ENCODE measurements around the gene CDADC1.

CDADC1 gene

DNA sequence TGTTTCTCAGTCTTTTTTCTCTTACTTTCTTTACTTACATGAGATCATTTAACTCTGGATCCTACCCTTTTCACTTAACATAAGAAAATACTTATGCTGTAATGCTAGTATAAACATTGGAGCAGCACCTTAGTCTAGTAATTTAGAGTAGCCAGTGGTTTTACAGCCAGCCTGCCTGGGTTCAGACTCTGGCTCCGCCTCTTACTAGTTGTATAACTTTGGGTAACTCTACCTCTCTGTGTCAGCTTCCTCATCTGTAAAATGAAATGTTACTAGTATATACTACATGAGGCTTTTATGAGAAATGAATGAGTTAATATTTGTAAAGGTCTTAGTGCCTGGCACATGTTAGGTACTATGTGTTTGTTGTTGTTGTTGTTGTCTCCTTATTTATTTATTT lies 5.6 kb downstream of the CDADC1 start (continued):
- TF ChIP-seq, protein P1, sequence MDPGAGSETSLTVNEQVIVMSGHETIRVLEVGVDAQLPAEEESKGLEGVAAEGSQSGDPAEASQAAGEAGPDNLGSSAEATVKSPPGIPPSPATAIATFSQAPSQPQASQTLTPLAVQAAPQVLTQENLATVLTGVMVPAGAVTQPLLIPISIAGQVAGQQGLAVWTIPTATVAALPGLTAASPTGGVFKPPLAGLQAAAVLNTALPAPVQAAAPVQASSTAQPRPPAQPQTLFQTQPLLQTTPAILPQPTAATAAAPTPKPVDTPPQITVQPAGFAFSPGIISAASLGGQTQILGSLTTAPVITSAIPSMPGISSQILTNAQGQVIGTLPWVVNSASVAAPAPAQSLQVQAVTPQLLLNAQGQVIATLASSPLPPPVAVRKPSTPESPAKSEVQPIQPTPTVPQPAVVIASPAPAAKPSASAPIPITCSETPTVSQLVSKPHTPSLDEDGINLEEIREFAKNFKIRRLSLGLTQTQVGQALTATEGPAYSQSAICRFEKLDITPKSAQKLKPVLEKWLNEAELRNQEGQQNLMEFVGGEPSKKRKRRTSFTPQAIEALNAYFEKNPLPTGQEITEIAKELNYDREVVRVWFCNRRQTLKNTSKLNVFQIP (CRISPR knock-in tag; IDR thresholded peaks at IDR 0.05; ENCODE audit: borderline replicate concordance, low read depth), result no peak
- TF ChIP-seq, protein P2, sequence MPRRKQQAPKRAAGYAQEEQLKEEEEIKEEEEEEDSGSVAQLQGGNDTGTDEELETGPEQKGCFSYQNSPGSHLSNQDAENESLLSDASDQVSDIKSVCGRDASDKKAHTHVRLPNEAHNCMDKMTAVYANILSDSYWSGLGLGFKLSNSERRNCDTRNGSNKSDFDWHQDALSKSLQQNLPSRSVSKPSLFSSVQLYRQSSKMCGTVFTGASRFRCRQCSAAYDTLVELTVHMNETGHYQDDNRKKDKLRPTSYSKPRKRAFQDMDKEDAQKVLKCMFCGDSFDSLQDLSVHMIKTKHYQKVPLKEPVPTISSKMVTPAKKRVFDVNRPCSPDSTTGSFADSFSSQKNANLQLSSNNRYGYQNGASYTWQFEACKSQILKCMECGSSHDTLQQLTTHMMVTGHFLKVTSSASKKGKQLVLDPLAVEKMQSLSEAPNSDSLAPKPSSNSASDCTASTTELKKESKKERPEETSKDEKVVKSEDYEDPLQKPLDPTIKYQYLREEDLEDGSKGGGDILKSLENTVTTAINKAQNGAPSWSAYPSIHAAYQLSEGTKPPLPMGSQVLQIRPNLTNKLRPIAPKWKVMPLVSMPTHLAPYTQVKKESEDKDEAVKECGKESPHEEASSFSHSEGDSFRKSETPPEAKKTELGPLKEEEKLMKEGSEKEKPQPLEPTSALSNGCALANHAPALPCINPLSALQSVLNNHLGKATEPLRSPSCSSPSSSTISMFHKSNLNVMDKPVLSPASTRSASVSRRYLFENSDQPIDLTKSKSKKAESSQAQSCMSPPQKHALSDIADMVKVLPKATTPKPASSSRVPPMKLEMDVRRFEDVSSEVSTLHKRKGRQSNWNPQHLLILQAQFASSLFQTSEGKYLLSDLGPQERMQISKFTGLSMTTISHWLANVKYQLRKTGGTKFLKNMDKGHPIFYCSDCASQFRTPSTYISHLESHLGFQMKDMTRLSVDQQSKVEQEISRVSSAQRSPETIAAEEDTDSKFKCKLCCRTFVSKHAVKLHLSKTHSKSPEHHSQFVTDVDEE (CRISPR knock-in tag; IDR thresholded peaks at IDR 0.05), result no peak
- TF ChIP-seq ZFP3 (CRISPR knock-in tag; IDR thresholded peaks at IDR 0.05) (no peak), ARNTL (CRISPR knock-in tag; IDR thresholded peaks at IDR 0.05; ENCODE audit: borderline replicate concordance, low read depth) (no peak)

DNA sequence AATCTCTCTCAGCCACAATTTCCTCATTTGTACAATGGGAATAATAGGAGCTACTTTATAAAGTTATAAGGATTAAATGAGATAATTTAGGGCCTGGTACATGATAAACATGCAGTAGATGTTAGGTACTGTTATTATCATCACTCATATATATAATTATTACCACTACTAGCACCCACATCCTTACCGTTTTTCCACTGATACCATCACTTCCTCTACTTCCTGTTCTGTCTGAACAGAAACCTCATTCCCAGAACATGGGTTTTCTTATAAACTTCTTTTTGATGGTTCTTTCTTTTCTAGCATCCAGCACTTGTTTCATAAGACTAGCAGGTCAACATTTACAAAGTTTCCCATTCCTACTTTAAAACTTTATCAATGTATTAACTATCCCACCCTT lies 6.3 kb downstream of the CDADC1 start:
- TF ChIP-seq OSR1 (CRISPR knock-in tag; IDR thresholded peaks at IDR 0.05) (no peak), ZC3H10 (CRISPR knock-in tag; IDR thresholded peaks at IDR 0.05) (no peak), ZNF8 (CRISPR knock-in tag; IDR thresholded peaks at IDR 0.05) (no peak), ISL1 (CRISPR knock-in tag; IDR thresholded peaks at IDR 0.05) (no peak), CSDC2 (CRISPR knock-in tag; IDR thresholded peaks at IDR 0.05) (no peak), TOX (CRISPR knock-in tag; IDR thresholded peaks at IDR 0.05; ENCODE audit: borderline replicate concordance) (no peak), ESRRG (CRISPR knock-in tag; IDR thresholded peaks at IDR 0.05) (no peak), ZFP30 (CRISPR knock-in tag; IDR thresholded peaks at IDR 0.05) (no peak), GLIS3 (CRISPR knock-in tag; IDR thresholded peaks at IDR 0.05) (no peak), TCF4 (CRISPR knock-in tag; IDR thresholded peaks at IDR 0.05; ENCODE audit: borderline replicate concordance) (no peak), PPARA (CRISPR knock-in tag; IDR thresholded peaks at IDR 0.05; ENCODE audit: borderline replicate concordance) (no peak), RARB (CRISPR knock-in tag; IDR thresholded peaks at IDR 0.05) (no peak), ARNTL (CRISPR knock-in tag; IDR thresholded peaks at IDR 0.05; ENCODE audit: borderline replicate concordance, low read depth) (no peak), ZNF70 (CRISPR knock-in tag; IDR thresholded peaks at IDR 0.05) (no peak), SNAI2 (CRISPR knock-in tag; IDR thresholded peaks at IDR 0.05) (no peak), ZNF565 (CRISPR knock-in tag; conservative IDR thresholded peaks at IDR 0.05; ENCODE audit: low read depth) (no peak)
- TF ChIP-seq, protein P2 (CRISPR knock-in tag; IDR thresholded peaks at IDR 0.05), result no peak
- TF ChIP-seq, protein P3, sequence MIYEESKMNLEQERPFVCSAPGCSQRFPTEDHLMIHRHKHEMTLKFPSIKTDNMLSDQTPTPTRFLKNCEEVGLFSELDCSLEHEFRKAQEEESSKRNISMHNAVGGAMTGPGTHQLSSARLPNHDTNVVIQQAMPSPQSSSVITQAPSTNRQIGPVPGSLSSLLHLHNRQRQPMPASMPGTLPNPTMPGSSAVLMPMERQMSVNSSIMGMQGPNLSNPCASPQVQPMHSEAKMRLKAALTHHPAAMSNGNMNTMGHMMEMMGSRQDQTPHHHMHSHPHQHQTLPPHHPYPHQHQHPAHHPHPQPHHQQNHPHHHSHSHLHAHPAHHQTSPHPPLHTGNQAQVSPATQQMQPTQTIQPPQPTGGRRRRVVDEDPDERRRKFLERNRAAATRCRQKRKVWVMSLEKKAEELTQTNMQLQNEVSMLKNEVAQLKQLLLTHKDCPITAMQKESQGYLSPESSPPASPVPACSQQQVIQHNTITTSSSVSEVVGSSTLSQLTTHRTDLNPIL (CRISPR knock-in tag; IDR thresholded peaks at IDR 0.05; ENCODE audit: low read depth), result no peak
- TF ChIP-seq, protein P1 (CRISPR knock-in tag; IDR thresholded peaks at IDR 0.05; ENCODE audit: borderline replicate concordance, low read depth), result no peak
- ATAC-seq, result no peak

DNA sequence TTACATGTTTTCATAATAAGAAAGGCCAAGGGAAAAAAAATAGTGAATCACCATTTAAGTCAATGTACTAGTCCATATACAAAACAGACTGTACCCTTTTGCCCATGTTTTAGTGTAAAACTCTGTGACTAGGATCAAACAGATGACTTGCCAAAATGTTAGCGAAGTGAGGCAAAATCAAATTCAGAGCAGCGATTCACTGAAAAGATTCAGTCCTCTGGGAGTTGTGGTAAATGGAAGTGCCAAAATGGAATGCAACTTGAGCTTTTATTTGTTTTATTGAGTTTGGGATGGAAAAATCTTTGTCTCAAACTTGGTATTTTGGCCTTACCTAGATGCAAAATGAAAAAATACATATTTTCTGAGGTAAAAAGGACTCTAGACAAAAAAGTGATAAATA lies 9.1 kb downstream of the CDADC1 start:
- no peak for ATAC-seq
- TF ChIP-seq ZC3H10 (CRISPR knock-in tag; IDR thresholded peaks at IDR 0.05) (no peak), TOX (CRISPR knock-in tag; IDR thresholded peaks at IDR 0.05; ENCODE audit: borderline replicate concordance) (no peak), CSDC2 (CRISPR knock-in tag; IDR thresholded peaks at IDR 0.05) (no peak), TCF4 (CRISPR knock-in tag; IDR thresholded peaks at IDR 0.05; ENCODE audit: borderline replicate concordance) (no peak)
